B cell (primary cell): ENCODE results near the gene NOS3.

ENCODE experiments used
- CTCF ChIP-seq: fragments of 200-600 bp; IDR thresholded peaks from one replicate; pipeline ENCODE4 v1.8.0; 2022; ENCODE audit warnings: antibody characterized with exemption, mild to moderate bottlenecking
- EZH2 ChIP-seq: IDR thresholded peaks from 2 replicates; pipeline ENCODE4 v1.6.1; 2012; ENCODE audit warnings: borderline replicate concordance, low read depth, mild to moderate bottlenecking, moderate library complexity, low read length; ENCODE audit not compliant: insufficient read depth, poor library complexity, severe bottlenecking

GRCh38 chr7:151012911-151013347 is 22.1 kb downstream of the NOS3 start:
- TF ChIP-seq CTCF (peak; percentile 36), EZH2 (no peak)
